Osteocyte (in vitro differentiated cells): ENCODE results near the gene CARD11. TPM values are rescaled to one million over a fixed set of nuclear protein-coding genes. Genes with fewer than 3 reads are reported as not detected.

Source experiments
- DNase-seq: peaks from one replicate; pipeline ENCODE4 v3.0.0; 2021; ENCODE audit warnings: mixed read lengths; ENCODE audit not compliant: unreplicated experiment; ENCODE audit errors: extremely low spot score
- H3K27ac Mint-ChIP-seq: one replicate; pipeline ENCODE4 v1.8.0; 2021; ENCODE audit warnings: mild to moderate bottlenecking, mixed read lengths; ENCODE audit not compliant: unreplicated experiment
- H3K27me3 Mint-ChIP-seq: one replicate; pipeline ENCODE4 v1.8.0; 2021; ENCODE audit warnings: mixed read lengths; ENCODE audit not compliant: unreplicated experiment
- H3K36me3 Mint-ChIP-seq: one replicate; pipeline ENCODE4 v1.8.0; 2021; ENCODE audit warnings: mixed read lengths; ENCODE audit not compliant: unreplicated experiment
- H3K4me1 Mint-ChIP-seq: one replicate; pipeline ENCODE4 v1.8.0; 2021; ENCODE audit warnings: mixed read lengths; ENCODE audit not compliant: unreplicated experiment
- H3K4me3 Mint-ChIP-seq: one replicate; pipeline ENCODE4 v1.8.0; 2021; ENCODE audit warnings: mild to moderate bottlenecking, moderate library complexity, mixed read lengths; ENCODE audit not compliant: unreplicated experiment
- H3K9me3 Mint-ChIP-seq: one replicate; pipeline ENCODE4 v1.8.0; 2021; ENCODE audit warnings: mixed read lengths; ENCODE audit not compliant: unreplicated experiment
- total RNA-seq: library from RNA; stranded (reverse); gene quantifications from 2 replicates; pipeline ENCODE4 v1.2.1, GENCODE V29; 2021
- TF ChIP-seq, protein P1 (sequence below): fragments of 200-600 bp; sonication (generic); IDR thresholded peaks from 2 replicates; pipeline ENCODE4 v1.5.0; 2021; ENCODE audit warnings: antibody characterized with exemption, mild to moderate bottlenecking, moderate library complexity

CARD11 gene
- total RNA-seq, 1 donor from 2014 or later: 0.24 TPM

DNA sequence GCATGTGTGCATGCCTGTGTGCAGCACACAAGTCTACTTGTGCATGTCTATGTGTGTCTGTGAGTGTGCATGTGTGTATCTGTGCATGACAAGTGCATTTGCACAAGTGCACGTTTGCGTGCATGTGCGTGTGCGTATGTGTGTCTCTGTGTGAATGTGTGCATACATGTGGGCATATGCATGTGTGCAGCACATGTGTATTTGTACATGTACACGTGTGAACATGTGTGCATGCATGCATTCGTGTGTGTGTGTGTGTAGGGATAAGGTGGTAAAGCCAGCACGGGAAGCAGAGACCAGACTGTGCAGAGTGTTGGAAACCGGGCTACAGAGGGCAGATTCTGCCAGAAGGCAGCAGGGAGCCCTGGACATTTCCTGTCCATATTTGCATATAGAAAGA lies 163.6 kb downstream of the CARD11 start:
- TF ChIP-seq, protein P1, sequence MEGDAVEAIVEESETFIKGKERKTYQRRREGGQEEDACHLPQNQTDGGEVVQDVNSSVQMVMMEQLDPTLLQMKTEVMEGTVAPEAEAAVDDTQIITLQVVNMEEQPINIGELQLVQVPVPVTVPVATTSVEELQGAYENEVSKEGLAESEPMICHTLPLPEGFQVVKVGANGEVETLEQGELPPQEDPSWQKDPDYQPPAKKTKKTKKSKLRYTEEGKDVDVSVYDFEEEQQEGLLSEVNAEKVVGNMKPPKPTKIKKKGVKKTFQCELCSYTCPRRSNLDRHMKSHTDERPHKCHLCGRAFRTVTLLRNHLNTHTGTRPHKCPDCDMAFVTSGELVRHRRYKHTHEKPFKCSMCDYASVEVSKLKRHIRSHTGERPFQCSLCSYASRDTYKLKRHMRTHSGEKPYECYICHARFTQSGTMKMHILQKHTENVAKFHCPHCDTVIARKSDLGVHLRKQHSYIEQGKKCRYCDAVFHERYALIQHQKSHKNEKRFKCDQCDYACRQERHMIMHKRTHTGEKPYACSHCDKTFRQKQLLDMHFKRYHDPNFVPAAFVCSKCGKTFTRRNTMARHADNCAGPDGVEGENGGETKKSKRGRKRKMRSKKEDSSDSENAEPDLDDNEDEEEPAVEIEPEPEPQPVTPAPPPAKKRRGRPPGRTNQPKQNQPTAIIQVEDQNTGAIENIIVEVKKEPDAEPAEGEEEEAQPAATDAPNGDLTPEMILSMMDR: no peak
- Mint-ChIP-seq H3K9me3 (no peaks in the 10 kb centered on the region), H3K4me1 (peaks cover 10% of the 10 kb centered on the region), H3K27me3 (peaks cover 4% of the 10 kb centered on the region), H3K36me3 (no peaks in the 10 kb centered on the region), H3K27ac (no peak overlapping the region), H3K4me3 (no peak overlapping the region)
- no peak for DNase-seq

DNA sequence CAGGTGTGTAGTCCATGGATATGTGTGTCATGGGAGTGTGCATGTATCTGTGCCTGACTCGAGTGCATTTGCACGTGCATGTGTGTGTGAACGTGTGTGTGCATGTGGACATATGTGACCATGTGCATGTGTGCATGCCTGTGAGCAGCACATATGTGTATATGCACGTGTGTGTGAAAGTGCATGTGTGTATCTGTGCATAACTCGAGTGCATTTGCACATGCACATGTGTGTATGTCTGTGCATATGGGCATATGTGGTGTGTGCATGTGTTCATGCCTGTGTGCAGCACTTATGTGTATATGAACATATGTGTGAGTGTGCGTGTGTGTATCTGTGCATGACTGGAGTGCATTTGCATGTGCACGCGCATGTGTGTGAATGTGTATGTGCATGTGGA lies 164.3 kb downstream of the CARD11 start:
- Mint-ChIP-seq H3K9me3 (no peaks in the 10 kb centered on the region), H3K27me3 (peaks cover 4% of the 10 kb centered on the region), H3K4me1 (peaks cover 10% of the 10 kb centered on the region), H3K4me3 (no peak overlapping the region), H3K36me3 (no peaks in the 10 kb centered on the region), H3K27ac (no peak overlapping the region)
- DNase-seq: no peak
- TF ChIP-seq, protein P1: no peak

DNA sequence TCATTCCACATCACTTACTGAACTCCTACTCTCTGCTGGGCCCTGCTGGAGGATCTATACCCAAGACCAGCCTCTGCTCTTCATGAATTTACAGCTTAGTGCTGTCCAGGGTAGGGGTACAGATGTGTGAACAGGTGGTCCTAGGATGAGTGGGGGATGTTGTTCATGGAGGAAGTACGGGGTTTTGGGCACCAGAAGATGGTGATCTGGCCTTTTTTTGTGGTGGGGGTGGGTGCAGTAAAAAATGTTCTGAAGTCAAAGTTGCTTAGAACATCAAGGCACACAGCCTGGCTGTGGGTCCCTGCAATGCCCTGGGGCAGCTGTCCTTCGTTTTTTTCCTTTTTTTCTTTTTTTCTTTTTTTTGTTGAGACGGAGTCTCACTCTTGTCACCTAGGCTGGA lies 165.4 kb downstream of the CARD11 start:
- H3K4me3 Mint-ChIP-seq: no peak overlapping the region
- H3K9me3 Mint-ChIP-seq: no peaks in the 10 kb centered on the region
- H3K27me3 Mint-ChIP-seq: peaks cover 4% of the 10 kb centered on the region
- H3K27ac Mint-ChIP-seq: no peak overlapping the region
- peaks cover 13% of the 10 kb centered on the region for H3K4me1 Mint-ChIP-seq
- no peaks in the 10 kb centered on the region for H3K36me3 Mint-ChIP-seq
- no peak for DNase-seq
- TF ChIP-seq, protein P1: no peak

DNA sequence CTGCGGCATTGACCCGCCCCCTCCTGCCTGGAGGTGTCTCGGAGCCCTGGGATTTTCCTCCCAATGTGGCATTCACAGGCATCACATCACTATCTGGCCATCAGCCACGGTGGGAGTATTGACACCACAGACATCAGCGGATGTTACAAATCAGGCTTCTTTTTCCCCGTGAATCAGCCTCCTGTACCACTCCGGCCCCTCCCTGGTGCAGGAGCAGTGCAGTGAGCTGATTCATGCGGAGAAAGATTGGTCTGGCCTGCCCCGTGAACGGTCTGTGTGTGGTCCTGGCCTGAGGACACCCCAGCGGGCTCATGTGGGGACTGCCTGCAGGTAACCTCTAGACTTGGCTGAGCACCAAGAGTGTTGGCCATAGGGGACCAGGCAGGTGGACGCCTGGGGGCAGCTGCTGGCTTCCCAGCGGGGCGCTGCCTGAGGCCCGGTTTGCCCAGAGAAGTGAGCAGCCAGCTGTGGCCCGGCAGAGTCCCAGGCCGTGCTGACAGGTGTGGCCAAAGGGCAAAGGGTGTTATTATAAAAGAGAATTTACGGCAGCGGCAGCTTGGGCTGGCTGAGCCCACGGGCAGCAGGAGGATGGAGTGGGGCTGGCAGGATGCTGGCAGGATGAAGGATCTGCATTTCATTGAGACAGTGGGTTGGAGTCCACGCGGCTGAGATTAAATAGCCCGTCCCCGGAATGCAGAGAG lies 167.5 kb downstream of the CARD11 start:
- Mint-ChIP-seq H3K36me3 (no peaks in the 10 kb centered on the region), H3K9me3 (no peaks in the 10 kb centered on the region), H3K4me3 (no peak overlapping the region), H3K27ac (no peak overlapping the region), H3K27me3 (peaks cover 4% of the 10 kb centered on the region), H3K4me1 (peaks cover 13% of the 10 kb centered on the region)
- no peak for DNase-seq
- TF ChIP-seq, protein P1: no peak

DNA sequence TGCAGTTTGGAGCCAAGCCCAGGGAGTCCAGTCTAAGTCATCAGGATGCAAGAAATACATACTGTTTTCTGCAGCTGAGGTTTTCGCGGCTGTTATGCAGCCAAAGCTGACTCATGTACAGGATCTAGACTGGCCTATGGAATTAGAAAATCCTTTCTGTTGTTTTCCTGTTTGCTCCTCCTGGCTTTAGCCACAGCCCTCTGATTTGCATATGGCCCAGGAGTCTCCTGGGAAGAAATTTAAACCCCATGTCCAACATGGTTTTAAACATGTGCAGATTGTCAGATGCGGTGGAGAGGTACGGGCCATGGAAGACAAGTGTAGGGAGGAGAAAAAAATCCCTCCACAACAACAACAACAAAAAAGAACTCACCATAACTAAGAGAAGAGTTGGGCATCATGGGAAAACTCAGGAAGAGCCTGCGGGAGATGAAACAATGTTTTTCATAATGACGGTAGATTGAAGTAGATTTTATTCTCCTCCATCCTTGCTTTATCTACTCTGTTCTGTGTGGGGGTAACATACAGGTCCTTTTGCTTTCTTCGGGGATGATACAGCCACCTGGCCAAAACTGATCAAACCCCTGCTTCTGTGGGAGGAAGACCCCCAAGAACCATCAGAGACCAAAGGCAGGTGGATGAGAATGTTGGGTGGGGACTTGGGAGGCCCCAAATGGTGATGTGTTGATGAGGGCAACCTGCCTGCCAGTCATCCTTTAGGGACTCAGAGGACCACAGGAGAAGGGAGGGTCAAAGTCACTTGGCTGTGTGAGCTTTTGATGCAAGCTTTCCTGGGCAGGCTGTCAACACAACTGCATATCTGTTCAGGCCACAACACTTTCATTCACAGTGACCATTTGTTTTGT lies 169.7 kb downstream of the CARD11 start:
- no peaks in the 10 kb centered on the region for H3K36me3 Mint-ChIP-seq
- H3K4me3 Mint-ChIP-seq: no peak overlapping the region
- TF ChIP-seq, protein P1: no peak
- no peaks in the 10 kb centered on the region for H3K27me3 Mint-ChIP-seq
- DNase-seq: no peak
- H3K4me1 Mint-ChIP-seq: peaks cover 16% of the 10 kb centered on the region
- no peaks in the 10 kb centered on the region for H3K9me3 Mint-ChIP-seq
- H3K27ac Mint-ChIP-seq: peak overlapping the region; percentile 89
